Keratinocyte (primary cell): Measurements from ENCODE around the gene MICALL1. TPM values are rescaled to one million over a fixed set of nuclear protein-coding genes. Genes with fewer than 3 reads are reported as not detected.

Source experiments
- DNase-seq: peaks from one replicate; pipeline ENCODE4 v3.0.0-alpha.2; 2011; ENCODE audit warnings: low read depth, missing footprints, low spot score
- FAIRE-seq: peaks from 2 replicates; lab custom pipeline; 2011; peaks lifted over from hg19 to GRCh38; lab: Jason Lieb, UNC
- H2AFZ ChIP-seq: 2 replicates; pipeline ENCODE4 v1.6.0; 2012; ENCODE audit warnings: low read length, control low read depth, inconsistent platforms; ENCODE audit not compliant: control insufficient read depth
- H3K27ac ChIP-seq: 2 replicates; pipeline ENCODE4 v1.5.1; 2011; ENCODE audit warnings: low read length; ENCODE audit not compliant: control insufficient read depth, insufficient read depth
- H3K27me3 ChIP-seq: 3 replicates; pipeline ENCODE4 v1.6.0; 2011; ENCODE audit warnings: low read length; ENCODE audit not compliant: control insufficient read depth, insufficient read depth; ENCODE audit errors: extremely low read depth
- H3K36me3 ChIP-seq, 2 experiments: 2 replicates in 1 of 2; 3 replicates in 1 of 2; pipeline ENCODE4 v1.5.1; 2011; ENCODE audit warnings: low read length in 2 of 2, mild to moderate bottlenecking in 1 of 2; ENCODE audit not compliant: control insufficient read depth in 2 of 2, insufficient read depth in 2 of 2; ENCODE audit errors: extremely low read depth in 1 of 2
- H3K4me1 ChIP-seq: 3 replicates; pipeline ENCODE4 v1.5.1; 2011; ENCODE audit warnings: low read length; ENCODE audit not compliant: control insufficient read depth, insufficient read depth; ENCODE audit errors: extremely low read depth
- H3K4me2 ChIP-seq: 3 replicates; pipeline ENCODE4 v1.6.0; 2011; ENCODE audit warnings: low read depth, low read length; ENCODE audit not compliant: control insufficient read depth, insufficient read depth; ENCODE audit errors: extremely low read depth
- H3K4me3 ChIP-seq, 3 experiments: fragments of 200-600 bp in 1 of 3; sonication (generic) in 1 of 3; 2 replicates in 2 of 3; 3 replicates in 1 of 3; pipeline ENCODE4 v1.5.1; 2011 to 2016; ENCODE audit warnings: low read length in 3 of 3, mild to moderate bottlenecking in 3 of 3, control low read depth in 2 of 3, inconsistent platforms in 1 of 3, low read depth in 1 of 3, mixed read lengths in 1 of 3, mixed run types in 1 of 3, moderate library complexity in 1 of 3; ENCODE audit not compliant: control insufficient read depth in 2 of 3, insufficient read depth in 2 of 3; ENCODE audit errors: extremely low read depth in 1 of 3
- H3K79me2 ChIP-seq: 2 replicates; pipeline ENCODE4 v1.6.0; 2012; ENCODE audit warnings: low read length; ENCODE audit not compliant: control insufficient read depth, insufficient read depth
- H3K9ac ChIP-seq: 3 replicates; pipeline ENCODE4 v1.6.0; 2011; ENCODE audit warnings: low read length; ENCODE audit not compliant: control insufficient read depth, insufficient read depth; ENCODE audit errors: extremely low read depth
- H3K9me1 ChIP-seq: 3 replicates; pipeline ENCODE4 v1.6.0; 2011; ENCODE audit warnings: low read length; ENCODE audit not compliant: control insufficient read depth, insufficient read depth; ENCODE audit errors: extremely low read depth
- H3K9me3 ChIP-seq: 2 replicates; pipeline ENCODE4 v1.5.1; 2012; ENCODE audit warnings: low read depth, low read length; ENCODE audit not compliant: control insufficient read depth
- H4K20me1 ChIP-seq: 3 replicates; pipeline ENCODE4 v1.6.0; 2011; ENCODE audit warnings: low read length; ENCODE audit not compliant: control insufficient read depth, insufficient read depth; ENCODE audit errors: extremely low read depth
- CTCF ChIP-seq, 3 experiments: IDR thresholded peaks in 1 of 3; conservative IDR thresholded peaks in 1 of 3; optimal IDR thresholded peaks in 1 of 3; 2 replicates in 2 of 3; 3 replicates in 1 of 3; pipeline versions ENCODE3 to v1.5.1; 2011; ENCODE audit warnings: low read length in 3 of 3, mild to moderate bottlenecking in 3 of 3, moderate library complexity in 2 of 3, control low read depth in 1 of 3, inconsistent platforms in 1 of 3; ENCODE audit not compliant: insufficient read depth in 2 of 3; ENCODE audit errors: extremely low read depth in 1 of 3
- EZH2 ChIP-seq: IDR thresholded peaks from one replicate; pipeline ENCODE4 v1.6.1; 2012; ENCODE audit warnings: inconsistent platforms, mild to moderate bottlenecking, low read length, moderate library complexity
- dilution Hi-C: fragments of 300-500 bp; cut with MboI; formaldehyde crosslinking; loops from one replicate; pipeline ENCODE4 v1.7.0; 2020; ENCODE audit warnings: low sequenced_read_pairs; ENCODE audit not compliant: extremely low pct_ligation_motif_present
- polyA plus RNA-seq, 5 experiments: library from polyadenylated mRNA; depleted of rRNA in 3 of 5; stranded (reverse) in 3 of 5; stranded (forward) in 1 of 5; unstranded in 1 of 5; fragments of >200 nt; gene quantifications; 1 replicate in 1 of 5; 2 replicates in 3 of 5; 3 replicates in 1 of 5; pipeline versions ENCODE4 v1.2.1 to v1.2.3, GENCODE V29; 2011 to 2012; ENCODE audit warnings: missing spikeins in 2 of 5, low read depth in 1 of 5, low replicate concordance in 1 of 5

MICALL1 gene
- polyA plus RNA-seq, 1 donor (not counting 4 experiments of a cell fraction or from before 2014, with no cell fraction given), result 42.8 TPM

- Histone ChIP-seq H3K27me3 (no peaks in the 10 kb centered on the region), H4K20me1 (no peaks in the 10 kb centered on the region), H3K9me1 (peaks cover 3% of the 10 kb centered on the region), H3K4me3 (no peak overlapping the region), H3K4me2 (no peak overlapping the region), H3K27ac (no peak overlapping the region), H3K9ac (no peak overlapping the region), H3K36me3 (peaks cover 11 to 21% of the 10 kb centered on the region in 2 experiments), H2AFZ (no peak overlapping the region), H3K79me2 (no peaks in the 10 kb centered on the region), H3K4me1 (peaks cover 7% of the 10 kb centered on the region), H3K9me3 (no peaks in the 10 kb centered on the region)
- TF ChIP-seq CTCF (optimal IDR thresholded peaks at IDR 0.05 in 1 of 3, IDR thresholded peaks at IDR 0.05 in 1 of 3, conservative IDR thresholded peaks at IDR 0.05 in 1 of 3; ENCODE audit: extremely low read depth in 1 of 3, insufficient read depth in 2 of 3, low read length in 3 of 3) (no peak), EZH2 (no peak)
- DNase-seq, result no peak
- FAIRE-seq, result no peak
- dilution Hi-C loops, result no loop called here
Observed at GRCh38 chr22:37971475-37972434, 65.7 kb downstream of the MICALL1 start.

- Histone ChIP-seq H3K9me1 (peaks cover 3% of the 10 kb centered on the region), H3K36me3 (peaks cover 3 to 14% of the 10 kb centered on the region in 2 experiments), H3K9ac (no peak overlapping the region), H3K9me3 (no peaks in the 10 kb centered on the region), H4K20me1 (no peaks in the 10 kb centered on the region), H3K27me3 (no peaks in the 10 kb centered on the region), H3K79me2 (no peaks in the 10 kb centered on the region), H3K4me1 (peaks cover 7% of the 10 kb centered on the region), H2AFZ (no peak overlapping the region), H3K4me3 (no peak overlapping the region), H3K4me2 (no peak overlapping the region), H3K27ac (no peak overlapping the region)
- FAIRE-seq (no peak), DNase-seq (no peak)
- TF ChIP-seq CTCF (optimal IDR thresholded peaks at IDR 0.05 in 1 of 3, IDR thresholded peaks at IDR 0.05 in 1 of 3, conservative IDR thresholded peaks at IDR 0.05 in 1 of 3; ENCODE audit: extremely low read depth in 1 of 3, insufficient read depth in 2 of 3, low read length in 3 of 3), result no peak
- no peak for TF ChIP-seq EZH2
- dilution Hi-C loops, result no loop called here
Observed at GRCh38 chr22:37972527-37972926, 66.4 kb downstream of the MICALL1 start.
